Esophagus muscularis mucosa (tissue), 4 donors: Measurements from ENCODE around the gene USP49. TPM values are rescaled to one million over a fixed set of nuclear protein-coding genes. Genes with fewer than 3 reads are reported as not detected.

Experiments
- DNase-seq: peaks from one replicate; pipeline ENCODE4 v3.0.0-alpha.2; 2017; ENCODE audit errors: extremely low spot score
- H3K27ac ChIP-seq, 4 donors: fragments of 200-600 bp; sonication (generic); replicated peaks in 1 of 4; 1 replicate in 3 of 4; 2 replicates in 1 of 4; pipeline ENCODE4 v1.5.1; 2016 to 2019; ENCODE audit warnings: mild to moderate bottlenecking in 1 of 4
- H3K27me3 ChIP-seq, 4 donors: fragments of 200-600 bp; sonication (generic); one replicate each; pipeline versions ENCODE4 v1.5.1 to v1.6.0; 2016 to 2019
- H3K36me3 ChIP-seq, 4 donors: fragments of 200-600 bp; sonication (generic); one replicate each; pipeline ENCODE4 v1.5.1; 2016 to 2019
- H3K4me1 ChIP-seq, 4 donors: fragments of 200-600 bp; sonication (generic); one replicate each; pipeline ENCODE4 v1.5.1; 2016 to 2019
- H3K4me3 ChIP-seq, 4 donors: fragments of 200-600 bp; sonication (generic); 1 replicate in 2 of 4; 2 replicates in 2 of 4; pipeline ENCODE4 v1.5.1; 2016 to 2019; ENCODE audit warnings: mild to moderate bottlenecking in 4 of 4, moderate library complexity in 1 of 4
- H3K9me3 ChIP-seq, 4 donors: fragments of 200-600 bp; sonication (generic); 1 replicate in 3 of 4; 2 replicates in 1 of 4; pipeline ENCODE4 v1.5.1; 2016 to 2019
- EP300 ChIP-seq: sonication (generic); formaldehyde crosslinking; IDR thresholded peaks from one replicate; pipeline ENCODE4 v1.6.1; 2017; ENCODE audit warnings: antibody characterized with exemption
- POLR2A ChIP-seq: fragments of 450-650 bp; IDR thresholded peaks from one replicate; pipeline ENCODE4 v1.6.1; 2017; ENCODE audit warnings: antibody characterized with exemption, moderate library complexity, mild to moderate bottlenecking, low read depth
- POLR2AphosphoS5 ChIP-seq, 2 donors: sonication (generic); formaldehyde crosslinking; IDR thresholded peaks; one replicate each; pipeline ENCODE4 v1.6.1; 2017; ENCODE audit warnings: antibody characterized with exemption in 2 of 2
- WGBS: methylation state at CpG from one replicate; pipeline ENCODE4 v1.1.5; 2018; 5-methylcytosine and 5-hydroxymethylcytosine counted together
- intact Hi-C: fragments of 100-400 bp; cut with DNase I; formaldehyde crosslinking; loops from one replicate; pipeline ENCODE4 v1.15.1; 2023
- total RNA-seq, 4 donors: library from RNA; depleted of rRNA; stranded (reverse); fragments of >200 nt; gene quantifications; one replicate each; pipeline versions ENCODE4 v1.1.0 to v1.2.1, GENCODE V29; 2016
- TF ChIP-seq, protein P1 (sequence below), 3 experiments: fragments of 200-600 bp in 2 of 3; fragments of 450-650 bp in 1 of 3; sonication (generic) in 2 of 3; IDR thresholded peaks; one replicate each; pipeline ENCODE4 v1.5.1; 2017 to 2019; ENCODE audit warnings: antibody characterized with exemption in 3 of 3, mild to moderate bottlenecking in 2 of 3, moderate library complexity in 1 of 3

The USP49 gene
- total RNA-seq, 4 donors from 2014 or later, result 1.3 to 2.5 (median 2.3) TPM

DNA sequence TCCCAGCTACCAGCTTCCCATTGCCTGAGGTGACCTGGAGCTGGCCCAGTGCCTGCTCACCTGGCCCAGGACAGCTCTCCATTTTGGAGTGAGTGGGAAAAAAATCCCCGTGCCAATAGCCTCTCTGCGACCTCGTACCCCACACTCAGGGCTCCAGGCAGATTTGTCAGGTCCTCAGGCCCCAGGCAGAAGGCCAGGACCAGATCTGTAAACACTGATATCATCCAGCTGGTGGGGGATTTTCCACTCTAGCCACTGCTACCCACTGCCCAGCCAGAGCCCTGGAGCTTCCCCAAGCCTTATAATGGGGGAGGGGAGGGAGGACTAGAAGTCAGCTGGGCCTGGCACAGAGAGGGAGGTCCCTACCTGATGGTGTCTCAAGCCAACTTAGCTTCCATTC, 146.6 kb downstream of the USP49 start:
- no peaks in the 10 kb centered on the region for H3K36me3 ChIP-seq
- no peaks in the 10 kb centered on the region for H3K4me1 ChIP-seq
- H3K4me3 ChIP-seq, result no peak overlapping the region
- H3K27me3 ChIP-seq, result no peaks in the 10 kb centered on the region
- WGBS, result 69% methylated on average over 3 of the region's 3 CpGs
- TF ChIP-seq POLR2A (no peak), EP300 (no peak), POLR2AphosphoS5 (IDR thresholded peaks at IDR 0.05) (no peak)
- TF ChIP-seq, protein P1, sequence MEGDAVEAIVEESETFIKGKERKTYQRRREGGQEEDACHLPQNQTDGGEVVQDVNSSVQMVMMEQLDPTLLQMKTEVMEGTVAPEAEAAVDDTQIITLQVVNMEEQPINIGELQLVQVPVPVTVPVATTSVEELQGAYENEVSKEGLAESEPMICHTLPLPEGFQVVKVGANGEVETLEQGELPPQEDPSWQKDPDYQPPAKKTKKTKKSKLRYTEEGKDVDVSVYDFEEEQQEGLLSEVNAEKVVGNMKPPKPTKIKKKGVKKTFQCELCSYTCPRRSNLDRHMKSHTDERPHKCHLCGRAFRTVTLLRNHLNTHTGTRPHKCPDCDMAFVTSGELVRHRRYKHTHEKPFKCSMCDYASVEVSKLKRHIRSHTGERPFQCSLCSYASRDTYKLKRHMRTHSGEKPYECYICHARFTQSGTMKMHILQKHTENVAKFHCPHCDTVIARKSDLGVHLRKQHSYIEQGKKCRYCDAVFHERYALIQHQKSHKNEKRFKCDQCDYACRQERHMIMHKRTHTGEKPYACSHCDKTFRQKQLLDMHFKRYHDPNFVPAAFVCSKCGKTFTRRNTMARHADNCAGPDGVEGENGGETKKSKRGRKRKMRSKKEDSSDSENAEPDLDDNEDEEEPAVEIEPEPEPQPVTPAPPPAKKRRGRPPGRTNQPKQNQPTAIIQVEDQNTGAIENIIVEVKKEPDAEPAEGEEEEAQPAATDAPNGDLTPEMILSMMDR (IDR thresholded peaks at IDR 0.05), result no peak
- DNase-seq, result no peak
- H3K27ac ChIP-seq, result no peak overlapping the region
- H3K9me3 ChIP-seq, result no peaks in the 10 kb centered on the region
- intact Hi-C loops, result no loop called here

DNA sequence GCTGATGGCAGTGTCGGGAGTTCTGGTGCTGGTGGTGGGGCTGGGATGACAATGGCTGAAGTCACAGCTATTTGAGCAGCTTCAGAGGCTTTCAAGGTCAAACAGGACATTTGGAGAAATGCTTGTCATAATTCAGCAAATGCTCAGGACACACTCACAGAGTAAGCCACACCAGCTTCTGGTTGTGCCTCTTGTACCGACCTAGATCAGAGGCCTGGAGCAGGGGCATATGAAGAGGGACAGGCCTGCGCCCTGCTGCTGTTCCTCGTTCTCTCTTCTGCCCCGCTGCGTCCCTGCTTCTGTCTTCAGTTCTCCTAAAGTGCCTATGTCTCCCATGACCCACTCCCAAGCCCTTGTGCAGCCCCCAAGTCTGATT, 147.1 kb downstream of the USP49 start:
- WGBS, result 96% methylated on average over 6 of the region's 6 CpGs
- TF ChIP-seq EP300, result no peak
- TF ChIP-seq, protein P1 (IDR thresholded peaks at IDR 0.05), result no peak
- no peak for TF ChIP-seq POLR2AphosphoS5 (IDR thresholded peaks at IDR 0.05)
- TF ChIP-seq POLR2A, result no peak
- no peaks in the 10 kb centered on the region for H3K27me3 ChIP-seq
- no peaks in the 10 kb centered on the region for H3K36me3 ChIP-seq
- intact Hi-C loops, result no loop called here
- H3K4me1 ChIP-seq, result no peaks in the 10 kb centered on the region
- no peak overlapping the region for H3K4me3 ChIP-seq
- no peak overlapping the region for H3K27ac ChIP-seq
- no peaks in the 10 kb centered on the region for H3K9me3 ChIP-seq
- DNase-seq, result no peak

DNA sequence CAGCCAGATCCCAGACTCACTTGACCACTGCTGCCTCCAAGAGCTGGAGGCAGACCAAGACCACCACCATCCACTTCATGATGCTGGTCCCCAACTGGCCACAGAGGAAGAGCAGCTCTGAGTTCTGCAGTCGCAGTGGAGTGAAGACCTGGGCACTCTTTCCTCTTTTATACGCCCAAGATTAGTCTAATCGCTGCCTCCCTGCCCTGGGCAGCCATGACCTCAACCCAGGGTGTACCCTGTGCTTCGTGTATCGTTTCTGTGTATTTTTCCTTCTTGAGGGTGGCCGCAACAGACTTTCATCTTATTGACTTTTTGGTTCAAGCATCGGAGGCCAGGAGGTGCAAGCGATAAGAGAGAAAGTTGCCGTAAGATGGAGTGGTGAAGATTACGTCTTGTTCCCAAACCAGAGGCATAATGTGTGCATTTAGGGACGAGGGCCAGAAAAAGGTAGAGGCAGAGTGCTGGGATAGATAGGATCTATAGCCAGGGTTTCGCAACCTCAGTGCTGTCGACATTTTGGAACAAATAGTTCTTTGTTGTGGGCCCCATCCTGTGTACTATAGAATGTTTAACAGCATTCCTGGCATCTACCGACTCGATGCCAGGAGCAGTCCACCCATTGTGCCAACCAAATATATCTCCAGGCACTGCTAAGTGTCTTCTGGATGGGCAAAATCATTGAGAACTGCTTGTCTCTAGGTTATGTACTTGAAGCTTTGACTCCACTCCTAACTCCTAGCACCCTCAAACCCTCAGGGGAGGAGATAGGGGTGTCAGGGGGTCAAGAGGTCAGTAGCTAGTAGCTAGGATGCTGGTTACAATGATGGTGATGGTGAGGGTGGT, 147.7 kb downstream of the USP49 start, which contains the start of gene PGC:
Gene PGC, minus strand, starts transcription at position 142 of the 846 bp plus-strand sequence. Its CDS starts 63 bp downstream, at position 79.
- Histone ChIP-seq H3K36me3 (no peaks in the 10 kb centered on the region), H3K9me3 (no peaks in the 10 kb centered on the region), H3K27me3 (no peaks in the 10 kb centered on the region), H3K27ac (no peak within 1 kb of the TSS), H3K4me3 (no peak within 1 kb of the TSS), H3K4me1 (no peaks in the 10 kb centered on the region)
- TF ChIP-seq EP300, result no peak
- TF ChIP-seq POLR2AphosphoS5 (IDR thresholded peaks at IDR 0.05), result no peak
- no peak for TF ChIP-seq POLR2A
- TF ChIP-seq, protein P1 (IDR thresholded peaks at IDR 0.05), result no peak
- no peak for DNase-seq
- WGBS, result 93% methylated on average over 15 of the region's 15 CpGs
- intact Hi-C loops, result no loop called here

DNA sequence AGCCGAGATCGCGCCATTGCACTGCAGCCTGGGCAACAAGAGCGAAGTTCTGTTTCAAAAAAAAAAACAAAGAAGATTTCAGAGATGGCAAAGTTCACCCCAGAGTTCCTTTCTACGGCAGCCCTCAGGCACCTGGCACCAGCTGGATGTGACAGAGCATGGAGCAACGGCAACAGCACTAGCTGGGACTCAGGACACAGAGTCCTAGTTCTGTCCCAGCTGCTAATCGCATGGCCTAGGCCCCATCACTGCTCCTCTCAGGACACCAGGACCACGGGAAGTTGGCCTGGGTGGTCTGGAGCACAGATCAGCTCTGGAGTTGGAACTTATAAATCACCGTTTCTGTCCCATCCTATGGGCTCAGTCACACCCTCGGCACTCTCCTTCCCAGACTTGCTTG, 149.1 kb downstream of the USP49 start:
- no peaks in the 10 kb centered on the region for H3K36me3 ChIP-seq
- 91% methylated on average over 10 of the region's 10 CpGs for WGBS
- intact Hi-C loops, result no loop called here
- no peaks in the 10 kb centered on the region for H3K27me3 ChIP-seq
- DNase-seq, result no peak
- TF ChIP-seq POLR2A (no peak), POLR2AphosphoS5 (IDR thresholded peaks at IDR 0.05) (no peak), EP300 (no peak)
- TF ChIP-seq, protein P1 (IDR thresholded peaks at IDR 0.05), result no peak
- no peaks in the 10 kb centered on the region for H3K9me3 ChIP-seq
- H3K27ac ChIP-seq, result no peak overlapping the region
- H3K4me3 ChIP-seq, result no peak overlapping the region
- H3K4me1 ChIP-seq, result no peaks in the 10 kb centered on the region
